Measurements from ENCODE around the gene HAPLN2. TPM values are rescaled to one million over a fixed set of nuclear protein-coding genes. Genes with fewer than 3 reads are reported as not detected.

Gene HAPLN2
- 1 to 10 TPM; 1.2 to 1.8 TPM for total RNA-seq

DNA sequence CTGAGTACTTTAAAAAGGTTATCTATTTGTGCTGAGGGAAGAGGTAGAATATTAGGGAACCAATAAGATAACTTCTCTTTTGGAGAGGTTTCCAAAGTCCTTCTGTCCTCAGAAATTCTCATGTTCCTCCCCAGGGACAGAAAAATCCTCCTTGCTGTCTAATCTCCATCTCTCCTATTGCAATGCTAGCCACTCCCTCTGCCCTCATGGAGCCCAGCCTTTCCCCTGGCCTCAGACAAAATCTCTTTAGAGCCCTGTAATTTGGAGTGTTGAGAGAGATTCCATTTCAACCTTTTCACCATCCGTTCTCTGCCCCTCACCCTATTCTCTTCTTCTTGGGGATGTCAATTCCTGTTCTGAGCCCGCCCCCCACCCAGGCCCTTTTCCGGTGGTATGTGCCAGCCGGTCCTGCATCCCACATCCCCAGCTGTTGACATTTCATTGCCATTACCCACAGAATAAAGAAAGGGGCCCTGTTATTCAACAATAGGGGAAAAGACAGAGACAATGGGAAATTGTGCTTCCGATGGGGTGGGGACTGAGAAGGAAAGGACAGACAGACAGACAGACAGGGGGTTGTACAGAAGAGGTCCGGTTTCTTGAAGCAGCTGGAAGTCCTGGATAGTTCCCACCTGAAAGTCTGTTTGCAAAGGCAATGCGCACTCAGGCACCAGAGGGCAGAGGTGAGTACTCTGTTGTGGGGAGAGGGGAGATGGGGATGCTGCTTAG lies at the start of gene HAPLN2:
TSS of gene HAPLN2 (plus strand) at position 563 of the 729 bp plus-strand sequence. CDS start 4,076 bp downstream, outside the sequence.
- DNase-seq (ENCODE audit: low spot score), result no peak
- Histone ChIP-seq H3K4me1 (peaks cover 0 to 32% of the 10 kb centered on the region in 2 donors), H3K36me3 (no peaks in the 10 kb centered on the region), H3K4me3 (no peak within 1 kb of the TSS), H3K27me3 (peaks cover 4 to 5% of the 10 kb centered on the region in 2 donors), H3K9me3 (no peaks in the 10 kb centered on the region), H3K27ac (no peak within 1 kb of the TSS)
- TF ChIP-seq, protein P1, sequence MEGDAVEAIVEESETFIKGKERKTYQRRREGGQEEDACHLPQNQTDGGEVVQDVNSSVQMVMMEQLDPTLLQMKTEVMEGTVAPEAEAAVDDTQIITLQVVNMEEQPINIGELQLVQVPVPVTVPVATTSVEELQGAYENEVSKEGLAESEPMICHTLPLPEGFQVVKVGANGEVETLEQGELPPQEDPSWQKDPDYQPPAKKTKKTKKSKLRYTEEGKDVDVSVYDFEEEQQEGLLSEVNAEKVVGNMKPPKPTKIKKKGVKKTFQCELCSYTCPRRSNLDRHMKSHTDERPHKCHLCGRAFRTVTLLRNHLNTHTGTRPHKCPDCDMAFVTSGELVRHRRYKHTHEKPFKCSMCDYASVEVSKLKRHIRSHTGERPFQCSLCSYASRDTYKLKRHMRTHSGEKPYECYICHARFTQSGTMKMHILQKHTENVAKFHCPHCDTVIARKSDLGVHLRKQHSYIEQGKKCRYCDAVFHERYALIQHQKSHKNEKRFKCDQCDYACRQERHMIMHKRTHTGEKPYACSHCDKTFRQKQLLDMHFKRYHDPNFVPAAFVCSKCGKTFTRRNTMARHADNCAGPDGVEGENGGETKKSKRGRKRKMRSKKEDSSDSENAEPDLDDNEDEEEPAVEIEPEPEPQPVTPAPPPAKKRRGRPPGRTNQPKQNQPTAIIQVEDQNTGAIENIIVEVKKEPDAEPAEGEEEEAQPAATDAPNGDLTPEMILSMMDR (IDR thresholded peaks at IDR 0.05), result peak in 1 of 2 donors; percentile 37

DNA sequence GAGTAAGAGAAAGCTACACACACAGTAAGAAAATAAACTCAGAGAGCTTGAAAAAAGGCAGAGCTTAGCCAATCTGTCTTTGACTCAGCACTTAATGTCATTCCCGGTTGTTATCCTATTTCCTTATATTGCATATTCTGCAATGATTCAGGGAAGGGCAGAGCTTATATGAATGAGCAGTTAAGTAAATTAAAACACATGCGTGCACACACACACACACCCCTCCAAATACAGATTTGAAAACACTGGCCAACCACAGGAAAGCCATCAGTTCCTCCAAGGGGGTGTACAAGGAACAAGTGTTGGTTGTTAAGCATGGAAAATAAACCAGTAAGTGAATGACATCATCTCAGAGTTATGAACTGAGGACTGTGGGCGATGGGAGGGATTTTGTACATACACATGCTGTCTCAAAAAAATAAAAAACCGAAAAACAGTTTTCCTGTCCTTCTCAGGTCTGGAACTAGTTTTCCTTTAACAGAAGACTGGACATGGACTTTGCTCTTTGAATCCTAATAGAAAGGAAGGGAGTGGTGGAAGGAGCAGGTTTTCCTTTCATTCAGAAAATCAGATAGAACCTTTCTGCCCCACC lies 47.9 kb upstream of the HAPLN2 start:
- DNase-seq (ENCODE audit: low spot score), result no peak
- Histone ChIP-seq H3K9me3 (no peaks in the 10 kb centered on the region), H3K27me3 (no peaks in the 10 kb centered on the region), H3K36me3 (no peaks in the 10 kb centered on the region), H3K27ac (no peak overlapping the region), H3K4me3 (no peak overlapping the region), H3K4me1 (peaks cover 0 to 19% of the 10 kb centered on the region in 2 donors)
- TF ChIP-seq, protein P1 (IDR thresholded peaks at IDR 0.05), result no peak

DNA sequence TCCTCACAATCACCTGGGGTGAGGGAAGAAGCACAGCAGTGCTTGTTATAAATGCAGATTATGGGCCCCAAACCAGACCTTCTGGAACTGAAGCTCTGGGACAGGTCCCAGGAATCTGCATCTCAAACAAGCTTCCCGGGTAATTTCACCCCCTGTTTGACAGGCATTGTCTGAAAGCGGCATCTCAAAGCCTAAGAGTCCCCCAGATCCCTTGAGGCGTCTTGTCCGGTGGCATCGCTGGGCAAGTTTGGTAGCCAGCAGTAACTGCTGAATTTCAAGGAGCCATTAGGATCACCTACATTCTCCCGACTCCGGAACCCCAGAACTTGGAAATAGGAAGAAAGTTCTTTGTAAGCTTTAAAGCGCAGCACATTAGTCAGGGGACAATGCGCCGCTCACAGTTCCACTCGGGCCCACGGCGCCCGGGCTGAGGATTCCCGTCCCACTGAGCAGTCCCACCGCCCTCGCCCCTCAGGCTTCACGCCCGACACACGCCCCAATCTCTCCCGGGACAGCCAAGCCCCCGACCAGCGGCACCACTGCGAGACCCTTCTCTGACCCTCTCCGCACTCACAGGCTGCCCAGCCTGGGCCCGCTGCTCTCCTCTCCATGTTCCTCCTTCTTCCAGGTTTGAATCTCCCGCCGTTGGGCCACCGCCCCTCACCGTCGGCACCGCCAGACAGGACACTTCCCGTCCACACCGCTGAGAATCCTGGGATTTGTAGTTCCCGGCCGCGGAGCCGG lies 47.1 kb upstream of the HAPLN2 start, which contains the start of gene IQGAP3:
TSS of gene IQGAP3 (minus strand) at position 647 of the 744 bp plus-strand sequence. CDS start at position 611, 36 bp downstream.
- Histone ChIP-seq H3K36me3 (no peaks in the 10 kb centered on the region), H3K4me3 (peak within 1 kb of the TSS; percentile 10 to 45), H3K4me1 (peaks cover 0 to 19% of the 10 kb centered on the region in 2 donors), H3K27ac (no peak within 1 kb of the TSS), H3K9me3 (no peaks in the 10 kb centered on the region), H3K27me3 (no peaks in the 10 kb centered on the region)
- TF ChIP-seq, protein P1 (IDR thresholded peaks at IDR 0.05), result no peak
- DNase-seq (ENCODE audit: low spot score), result peak; percentile 73

DNA sequence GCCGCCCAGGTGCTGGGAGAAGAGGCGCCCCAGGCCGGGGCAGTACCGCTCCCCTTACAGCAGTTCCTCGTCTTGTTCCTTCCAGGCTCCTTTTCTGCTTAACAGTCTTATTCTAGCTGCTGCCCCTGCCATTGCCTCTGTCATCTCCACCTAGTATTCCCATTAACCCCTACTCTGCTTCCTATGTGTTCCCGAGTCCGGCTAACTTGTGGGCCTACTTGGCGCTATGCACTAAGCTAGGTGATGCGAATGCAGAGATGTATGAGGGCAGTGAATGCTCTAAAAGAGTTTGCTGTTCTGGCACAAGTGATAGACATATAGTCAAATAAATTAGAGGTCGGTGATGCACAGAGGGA lies 46.6 kb upstream of the HAPLN2 start:
- no peak for DNase-seq (ENCODE audit: low spot score)
- TF ChIP-seq, protein P1 (IDR thresholded peaks at IDR 0.05), result no peak
- H3K4me3 ChIP-seq, result peak overlapping the region in 1 of 2 donors; percentile 45
- no peaks in the 10 kb centered on the region for H3K9me3 ChIP-seq
- no peaks in the 10 kb centered on the region for H3K27me3 ChIP-seq
- H3K27ac ChIP-seq, result no peak overlapping the region
- peaks cover 0 to 19% of the 10 kb centered on the region in 2 donors for H3K4me1 ChIP-seq
- H3K36me3 ChIP-seq, result no peaks in the 10 kb centered on the region

DNA sequence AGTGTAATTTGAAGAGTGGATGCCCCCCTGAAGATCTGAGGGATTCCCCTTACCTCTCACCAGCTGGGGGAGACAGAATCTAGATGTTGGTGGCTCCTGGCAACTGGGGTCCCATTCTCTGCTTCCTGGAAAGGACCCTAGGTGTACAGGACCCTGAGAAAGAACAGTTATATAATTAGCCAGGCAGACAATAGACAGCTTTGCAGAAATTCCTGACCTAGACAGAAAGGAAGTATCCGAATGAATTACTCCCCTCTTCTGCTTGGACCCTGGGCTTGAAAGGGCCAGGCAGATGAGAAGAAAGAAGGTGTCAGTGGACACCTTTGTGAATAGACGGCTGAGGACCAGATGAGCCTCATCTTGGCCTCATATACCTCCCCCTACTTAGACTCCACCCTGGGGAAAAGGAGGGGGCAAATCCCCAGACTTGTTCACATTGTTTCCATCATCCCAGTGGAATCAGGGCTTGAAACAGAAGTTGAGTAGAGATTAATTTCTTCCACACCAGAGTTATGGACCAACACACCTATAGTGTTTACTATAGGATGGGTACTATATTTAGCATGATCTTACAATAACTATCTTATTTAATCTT lies 45.1 kb upstream of the HAPLN2 start:
- Histone ChIP-seq H3K27ac (no peak overlapping the region), H3K36me3 (no peaks in the 10 kb centered on the region), H3K4me1 (peaks cover 0 to 19% of the 10 kb centered on the region in 2 donors), H3K27me3 (no peaks in the 10 kb centered on the region), H3K4me3 (no peak overlapping the region), H3K9me3 (no peaks in the 10 kb centered on the region)
- DNase-seq (ENCODE audit: low spot score), result no peak
- TF ChIP-seq, protein P1 (IDR thresholded peaks at IDR 0.05), result no peak
